ENCODE data around the gene HOMER2. TPM values are rescaled to one million over a fixed set of nuclear protein-coding genes. Genes with fewer than 3 reads are reported as not detected.
"Not testable (repeated sequence)": the region's sequence is repeated elsewhere in the genome, so short reads cannot be mapped to it uniquely, and the experiment has no call there.

HOMER2 gene
- total RNA-seq (2011; cell fraction: chromatin; rRNA removed; ENCODE audit: low replicate concordance), result 1.4 and 2.3 TPM in 2 replicates
- total RNA-seq (2011; cell fraction: nucleolus; rRNA removed), result 1.4 and 1.8 TPM in 2 replicates
- 2.2 and 2.9 TPM in 2 replicates for total RNA-seq (2011; cell fraction: nucleoplasm; rRNA removed)
- 0.32 and 0.69 TPM in 2 replicates for total RNA-seq (2014; rRNA removed)
- total RNA-seq (2014; rRNA removed; fragmentation: Illumina TruSeq; extraction: Trizol), result 0.25 and 0.57 TPM in 2 replicates
- 0.41 TPM in 1 of 2 replicates, not detected in the other for total RNA-seq (2015; rRNA removed; fragmentation: Illumina TruSeq; extraction: Trizol)
- 0.47 and 0.54 TPM in 2 replicates for total RNA-seq (2021)
- 0.13 and 0.18 TPM in 2 replicates for polyA plus RNA-seq (2011; rRNA removed)
- 0.63 TPM in 1 of 2 replicates, not detected in the other for polyA plus RNA-seq (2011; cell fraction: cytosol; rRNA removed)
- polyA plus RNA-seq (2011; cell fraction: nucleus; rRNA removed), result 0.93 and 1.7 TPM in 2 replicates
- polyA plus RNA-seq (2012), result 0.15 and 0.30 TPM in 2 replicates
- 0.30 and 0.43 TPM in 2 replicates for polyA plus RNA-seq (2014; fragmentation: Illumina TruSeq; extraction: Trizol)
- polyA plus RNA-seq (2014; fragmentation: Nextera tagmentation; extraction: Ambion mirVana), result under 1 TPM; 0.18 to 0.41 TPM
- polyA plus RNA-seq (2014; rRNA removed), result 0.23 and 0.31 TPM in 2 replicates
- polyA minus RNA-seq (2011; rRNA and poly(A)+ RNA removed), result 1.1 TPM in 1 of 2 replicates, not detected in the other
- not detected in 2 replicates for polyA minus RNA-seq (2011; cell fraction: cytosol; rRNA and poly(A)+ RNA removed)
- polyA minus RNA-seq (2011; cell fraction: nucleus; rRNA and poly(A)+ RNA removed), result 0.67 and 1.8 TPM in 2 replicates
- Bru-seq, nascent RNA, result percentile 11 among the genes with signal in this experiment
- percentile 11 among the genes with signal in this experiment for BruChase-seq, experiment 1, labeled RNA remaining after a 2-hour chase
- percentile 16 among the genes with signal in this experiment for BruChase-seq, experiment 2, labeled RNA remaining after a 6-hour chase
- long read RNA-seq, experiment 1, result 0 reads
- long read RNA-seq, experiment 2, result 0 reads
- long read RNA-seq, experiment 3, result 0 reads

- FAIRE-seq (no peak), ATAC-seq (no peak; the same call in 1 of the 3 replicates), DNase-seq (ENCODE audit: extremely low read depth in 1 of 4, low spot score in 3 of 4) (peak in 2 of 4 experiments; percentile 66 to 68)
- Histone ChIP-seq H3K9me3 (replicated peaks; ENCODE audit: control insufficient read depth, insufficient read depth, low read depth, low read length) (no peaks in the 10 kb centered on the region), H4K20me1 (replicated peaks; ENCODE audit: control insufficient read depth, insufficient read depth, low read length) (no peaks in the 10 kb centered on the region), H3K36me3 (ENCODE audit: control insufficient read depth, insufficient read depth, low read length) (no peaks in the 10 kb centered on the region), H3K4me2 (ENCODE audit: insufficient read depth, low read length) (no peak within 1 kb of the TSS), H2AFZ (ENCODE audit: low read depth, low read length) (no peak within 1 kb of the TSS), H3K27me3 (ENCODE audit: control insufficient read depth in 2 of 2, insufficient read depth in 2 of 2, low read length in 2 of 2) (peaks cover 34 to 49% of the 10 kb centered on the region in 2 experiments), H3K79me2 (ENCODE audit: control insufficient read depth, insufficient read depth, low read length) (no peaks in the 10 kb centered on the region), H3K9ac (ENCODE audit: insufficient read depth in 1 of 2, low read depth in 2 of 2, low read length in 2 of 2) (no peak within 1 kb of the TSS), H3K4me3 (no peak within 1 kb of the TSS), H3K27ac (ENCODE audit: extremely low read depth, low read depth, low read length) (no peak within 1 kb of the TSS), H3K9me1 (ENCODE audit: control insufficient read depth, insufficient read depth, low read length) (no peaks in the 10 kb centered on the region), H3K4me1 (replicated peaks in 1 of 2; ENCODE audit: control insufficient read depth in 2 of 2, insufficient read depth in 2 of 2, low read length in 2 of 2) (peaks cover 0 to 11% of the 10 kb centered on the region in 2 experiments; a peak in 2 of 5 replicates)
- BruUV-seq (replicated peaks), result no TSS peak
- in situ Hi-C loops (cut with MboI), result no loop called here
- intact Hi-C loops (cut with micrococcal nuclease), result no loop called here
- 44% methylated on average over 39 of the region's 119 CpGs for WGBS (ENCODE audit: insufficient coverage, low coverage, missing lambda C conversion rate)
- ChIA-PET CTCF (ENCODE audit: low intra/inter-chr PET ratio) (no interaction called here), POLR2A (no interaction called here)
- TF ChIP-seq E2F6 (IDR thresholded peaks at IDR 0.05; ENCODE audit: borderline replicate concordance in 1 of 2, extremely low read depth in 1 of 2, insufficient read depth in 1 of 2, insufficient read length in 1 of 2, low read depth in 1 of 2, low read length in 1 of 2, poor library complexity in 1 of 2, severe bottlenecking in 1 of 2) (peak in 1 of 2 experiments; percentile 23), NFIC (IDR thresholded peaks at IDR 0.05) (peak; percentile 54)
- TF ChIP-seq, protein P1, sequence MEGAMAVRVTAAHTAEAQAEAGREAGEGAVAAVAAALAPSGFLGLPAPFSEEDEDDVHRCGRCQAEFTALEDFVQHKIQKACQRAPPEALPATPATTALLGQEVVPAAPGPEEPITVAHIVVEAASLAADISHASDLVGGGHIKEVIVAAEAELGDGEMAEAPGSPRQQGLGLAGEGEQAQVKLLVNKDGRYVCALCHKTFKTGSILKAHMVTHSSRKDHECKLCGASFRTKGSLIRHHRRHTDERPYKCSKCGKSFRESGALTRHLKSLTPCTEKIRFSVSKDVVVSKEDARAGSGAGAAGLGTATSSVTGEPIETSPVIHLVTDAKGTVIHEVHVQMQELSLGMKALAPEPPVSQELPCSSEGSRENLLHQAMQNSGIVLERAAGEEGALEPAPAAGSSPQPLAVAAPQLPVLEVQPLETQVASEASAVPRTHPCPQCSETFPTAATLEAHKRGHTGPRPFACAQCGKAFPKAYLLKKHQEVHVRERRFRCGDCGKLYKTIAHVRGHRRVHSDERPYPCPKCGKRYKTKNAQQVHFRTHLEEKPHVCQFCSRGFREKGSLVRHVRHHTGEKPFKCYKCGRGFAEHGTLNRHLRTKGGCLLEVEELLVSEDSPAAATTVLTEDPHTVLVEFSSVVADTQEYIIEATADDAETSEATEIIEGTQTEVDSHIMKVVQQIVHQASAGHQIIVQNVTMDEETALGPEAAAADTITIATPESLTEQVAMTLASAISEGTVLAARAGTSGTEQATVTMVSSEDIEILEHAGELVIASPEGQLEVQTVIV (CRISPR knock-in tag; IDR thresholded peaks at IDR 0.05; ENCODE audit: borderline replicate concordance), result no peak
Observed at GRCh38 chr15:82952158-82953081, at the start of gene HOMER2. TSS of gene HOMER2 (minus strand) at chr15:82952720. CDS start at chr15:82952535, 185 bp downstream.

- CTCF ChIA-PET (ENCODE audit: low intra/inter-chr PET ratio), result interaction anchor here (0.8 to 2.1 kb wide), 3 partner anchors 152 to 416 kb away, joined by 3 to 14 read pairs (median 6); no protein-coding TSS in a partner anchor
- H3K9ac ChIP-seq (ENCODE audit: insufficient read depth in 1 of 2, low read depth in 2 of 2, low read length in 2 of 2); DNase-seq (ENCODE audit: extremely low read depth in 1 of 4, low spot score in 3 of 4); H3K9me1 ChIP-seq (ENCODE audit: control insufficient read depth, insufficient read depth, low read length); BruUV-seq (replicated peaks); POLR2A ChIA-PET; H3K4me1 ChIP-seq (replicated peaks in 1 of 2; ENCODE audit: control insufficient read depth in 2 of 2, insufficient read depth in 2 of 2, low read length in 2 of 2); H4K20me1 ChIP-seq (replicated peaks; ENCODE audit: control insufficient read depth, insufficient read depth, low read length); H3K9me3 ChIP-seq (replicated peaks; ENCODE audit: control insufficient read depth, insufficient read depth, low read depth, low read length); H3K4me3 ChIP-seq; ATAC-seq; H3K79me2 ChIP-seq (ENCODE audit: control insufficient read depth, insufficient read depth, low read length); H2AFZ ChIP-seq (ENCODE audit: low read depth, low read length); H3K27me3 ChIP-seq (ENCODE audit: control insufficient read depth in 2 of 2, insufficient read depth in 2 of 2, low read length in 2 of 2); FAIRE-seq; H3K4me2 ChIP-seq (ENCODE audit: insufficient read depth, low read length); H3K36me3 ChIP-seq (ENCODE audit: control insufficient read depth, insufficient read depth, low read length); H3K27ac ChIP-seq (ENCODE audit: extremely low read depth, low read depth, low read length): not testable (repeated sequence)
- WGBS (ENCODE audit: insufficient coverage, low coverage, missing lambda C conversion rate), result 74% methylated on average over 3 of the region's 3 CpGs
- intact Hi-C loops (cut with micrococcal nuclease) (loop anchor here (1.0 to 2.0 kb wide), 3 partner anchors 151 to 462 kb away; no protein-coding TSS in a partner anchor), in situ Hi-C loops (cut with MboI) (loop anchor here (5.0 kb wide), 1 partner anchor 468 kb away; no protein-coding TSS in a partner anchor)
Observed at GRCh38 chr15:83000672-83001031, 48.1 kb upstream of the HOMER2 start.

Data from K562 (cell line).